Measurements from ENCODE around the gene HIVEP3.

DNA sequence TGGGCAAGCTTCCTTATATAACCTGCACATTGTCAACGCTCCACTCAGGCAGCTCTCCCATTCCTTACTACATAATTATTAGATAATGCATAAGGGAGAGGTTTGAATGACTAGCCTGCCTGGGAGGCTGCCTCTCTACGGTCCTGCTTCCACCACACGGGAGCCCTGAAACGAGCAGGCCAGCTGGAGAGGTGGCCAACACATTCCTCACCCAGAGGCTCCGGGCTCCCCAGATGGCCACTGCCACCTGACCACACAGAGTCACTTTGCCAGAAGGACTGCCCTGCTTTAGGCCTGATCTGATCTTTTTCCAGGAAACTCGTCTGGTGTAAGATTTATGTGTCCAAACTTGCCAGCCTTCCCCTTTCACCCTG, 27.9 kb downstream of the HIVEP3 start:
- TF ChIP-seq, protein P1, sequence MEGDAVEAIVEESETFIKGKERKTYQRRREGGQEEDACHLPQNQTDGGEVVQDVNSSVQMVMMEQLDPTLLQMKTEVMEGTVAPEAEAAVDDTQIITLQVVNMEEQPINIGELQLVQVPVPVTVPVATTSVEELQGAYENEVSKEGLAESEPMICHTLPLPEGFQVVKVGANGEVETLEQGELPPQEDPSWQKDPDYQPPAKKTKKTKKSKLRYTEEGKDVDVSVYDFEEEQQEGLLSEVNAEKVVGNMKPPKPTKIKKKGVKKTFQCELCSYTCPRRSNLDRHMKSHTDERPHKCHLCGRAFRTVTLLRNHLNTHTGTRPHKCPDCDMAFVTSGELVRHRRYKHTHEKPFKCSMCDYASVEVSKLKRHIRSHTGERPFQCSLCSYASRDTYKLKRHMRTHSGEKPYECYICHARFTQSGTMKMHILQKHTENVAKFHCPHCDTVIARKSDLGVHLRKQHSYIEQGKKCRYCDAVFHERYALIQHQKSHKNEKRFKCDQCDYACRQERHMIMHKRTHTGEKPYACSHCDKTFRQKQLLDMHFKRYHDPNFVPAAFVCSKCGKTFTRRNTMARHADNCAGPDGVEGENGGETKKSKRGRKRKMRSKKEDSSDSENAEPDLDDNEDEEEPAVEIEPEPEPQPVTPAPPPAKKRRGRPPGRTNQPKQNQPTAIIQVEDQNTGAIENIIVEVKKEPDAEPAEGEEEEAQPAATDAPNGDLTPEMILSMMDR (IDR thresholded peaks at IDR 0.05; ENCODE audit: borderline replicate concordance, extremely low read depth, low read length, poor library complexity, severe bottlenecking), result no peak
- no peak for TF ChIP-seq EZH2 (IDR thresholded peaks at IDR 0.05; ENCODE audit: borderline replicate concordance, low read depth, low read length, severe bottlenecking)

Data from DND-41 (cell line).